Measurements from ENCODE around the gene ANKRD33.

The ANKRD33 gene

DNA sequence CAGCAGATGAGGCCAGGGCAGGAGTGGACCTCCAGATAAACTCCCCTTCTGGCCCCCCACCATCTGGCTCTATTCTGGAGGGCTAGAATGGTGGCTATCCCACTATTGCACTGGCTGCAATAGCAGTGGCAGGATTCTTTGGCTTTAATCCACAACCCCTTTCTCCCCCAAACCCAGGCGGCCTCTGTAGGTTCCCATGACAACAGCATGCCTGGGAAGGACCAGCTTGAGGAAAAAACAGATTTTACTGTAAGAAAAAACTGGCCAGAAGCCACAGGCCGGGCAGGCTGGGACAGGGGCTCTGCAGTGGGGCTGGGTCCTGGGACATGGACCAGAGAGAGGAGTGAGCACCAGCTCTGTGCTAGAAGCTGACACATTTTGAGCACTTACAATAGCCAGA is 50.0 kb downstream of the ANKRD33 start:
- H3K36me3 ChIP-seq, result no peaks in the 10 kb centered on the region
- peak; percentile 63 for DNase-seq
- H3K4me1 ChIP-seq, result peaks cover 40% of the 10 kb centered on the region
- TF ChIP-seq, protein P1, sequence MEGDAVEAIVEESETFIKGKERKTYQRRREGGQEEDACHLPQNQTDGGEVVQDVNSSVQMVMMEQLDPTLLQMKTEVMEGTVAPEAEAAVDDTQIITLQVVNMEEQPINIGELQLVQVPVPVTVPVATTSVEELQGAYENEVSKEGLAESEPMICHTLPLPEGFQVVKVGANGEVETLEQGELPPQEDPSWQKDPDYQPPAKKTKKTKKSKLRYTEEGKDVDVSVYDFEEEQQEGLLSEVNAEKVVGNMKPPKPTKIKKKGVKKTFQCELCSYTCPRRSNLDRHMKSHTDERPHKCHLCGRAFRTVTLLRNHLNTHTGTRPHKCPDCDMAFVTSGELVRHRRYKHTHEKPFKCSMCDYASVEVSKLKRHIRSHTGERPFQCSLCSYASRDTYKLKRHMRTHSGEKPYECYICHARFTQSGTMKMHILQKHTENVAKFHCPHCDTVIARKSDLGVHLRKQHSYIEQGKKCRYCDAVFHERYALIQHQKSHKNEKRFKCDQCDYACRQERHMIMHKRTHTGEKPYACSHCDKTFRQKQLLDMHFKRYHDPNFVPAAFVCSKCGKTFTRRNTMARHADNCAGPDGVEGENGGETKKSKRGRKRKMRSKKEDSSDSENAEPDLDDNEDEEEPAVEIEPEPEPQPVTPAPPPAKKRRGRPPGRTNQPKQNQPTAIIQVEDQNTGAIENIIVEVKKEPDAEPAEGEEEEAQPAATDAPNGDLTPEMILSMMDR (IDR thresholded peaks at IDR 0.05; ENCODE audit: low read depth, low read length), result no peak
- H3K4me3 ChIP-seq (ENCODE audit: low read depth, low read length), result no peak overlapping the region
- no peaks in the 10 kb centered on the region for H3K27me3 ChIP-seq
- H3K9me3 ChIP-seq, result no peaks in the 10 kb centered on the region

- no peak overlapping the region for H3K4me3 ChIP-seq (ENCODE audit: low read depth, low read length)
- TF ChIP-seq, protein P1 (IDR thresholded peaks at IDR 0.05; ENCODE audit: low read depth, low read length), result no peak
- DNase-seq, result no peak
- H3K9me3 ChIP-seq, result no peaks in the 10 kb centered on the region
- no peaks in the 10 kb centered on the region for H3K27me3 ChIP-seq
- H3K4me1 ChIP-seq, result peaks cover 36% of the 10 kb centered on the region
- H3K36me3 ChIP-seq, result no peaks in the 10 kb centered on the region
Measured at GRCh38 chr12:51938726-51939125, 50.8 kb downstream of the ANKRD33 start.

GRCh38 chr12:51941011-51941581 is 53.2 kb downstream of the ANKRD33 start:
- Histone ChIP-seq H3K27me3 (no peaks in the 10 kb centered on the region), H3K9me3 (peaks cover 6% of the 10 kb centered on the region; the same call in 1 of the 2 replicates), H3K36me3 (no peaks in the 10 kb centered on the region), H3K4me1 (peaks cover 36% of the 10 kb centered on the region), H3K4me3 (ENCODE audit: low read depth, low read length) (peak overlapping the region; percentile 42)
- peak; percentile 89 for DNase-seq
- TF ChIP-seq, protein P1 (IDR thresholded peaks at IDR 0.05; ENCODE audit: low read depth, low read length), result no peak

All from BE2C (cell line).